MM.1S (cell line): ENCODE measurements around the gene ATG2B.

Experiments used
- DNase-seq: peaks from one replicate; pipeline ENCODE4 v3.0.0-alpha.2; 2015
- H2AFZ ChIP-seq: fragments of 300-600 bp; sonication (generic); 2 replicates; pipeline ENCODE4 v1.6.0; 2016; ENCODE audit warnings: antibody characterized with exemption, low read length
- H3F3A ChIP-seq: fragments of 300-600 bp; sonication (generic); 2 replicates; pipeline ENCODE4 v1.6.1; 2016; ENCODE audit warnings: mild to moderate bottlenecking, antibody characterized with exemption, low read length, moderate library complexity, mixed read lengths; ENCODE audit not compliant: insufficient read depth
- H3K27ac ChIP-seq: fragments of 300-600 bp; sonication (generic); 2 replicates; pipeline ENCODE4 v1.5.1; 2016; ENCODE audit warnings: mild to moderate bottlenecking, low read length
- H3K27me3 ChIP-seq: fragments of 300-600 bp; sonication (generic); replicated peaks from 2 replicates; pipeline ENCODE4 v1.6.0; 2016; ENCODE audit warnings: low read length; ENCODE audit not compliant: insufficient read depth
- H3K36me3 ChIP-seq: fragments of 300-600 bp; sonication (generic); replicated peaks from 2 replicates; pipeline ENCODE4 v1.6.1; 2016; ENCODE audit warnings: mild to moderate bottlenecking, low read length, mixed read lengths; ENCODE audit not compliant: insufficient read depth
- H3K4me1 ChIP-seq: fragments of 300-600 bp; sonication (generic); 2 replicates; pipeline ENCODE4 v1.6.1; 2016; ENCODE audit warnings: low read length, mixed read lengths
- H3K4me2 ChIP-seq: fragments of 300-600 bp; sonication (generic); 2 replicates; pipeline ENCODE4 v1.6.0; 2016; ENCODE audit warnings: low read depth, low read length
- H3K4me3 ChIP-seq: fragments of 300-600 bp; sonication (generic); 2 replicates; pipeline ENCODE4 v1.5.1; 2016; ENCODE audit warnings: low read length, mixed read lengths
- H3K79me2 ChIP-seq: fragments of 300-600 bp; sonication (generic); 2 replicates; pipeline ENCODE4 v1.6.1; 2016; ENCODE audit warnings: mixed run types, low read length, mixed read lengths
- H3K9ac ChIP-seq: fragments of 300-600 bp; sonication (generic); 2 replicates; pipeline ENCODE4 v1.6.1; 2016; ENCODE audit warnings: low read length, mixed read lengths
- H3K9me2 ChIP-seq: fragments of 300-600 bp; sonication (generic); replicated peaks from 2 replicates; pipeline ENCODE4 v1.6.1; 2016; ENCODE audit warnings: mild to moderate bottlenecking, low read length, mixed read lengths; ENCODE audit not compliant: insufficient read depth
- H3K9me3 ChIP-seq: fragments of 300-600 bp; sonication (generic); replicated peaks from 2 replicates; pipeline ENCODE4 v1.6.1; 2016; ENCODE audit warnings: mild to moderate bottlenecking, low read length, mixed read lengths; ENCODE audit not compliant: insufficient read depth
- H4K20me1 ChIP-seq: fragments of 300-600 bp; sonication (generic); 2 replicates; pipeline ENCODE4 v1.6.1; 2016; ENCODE audit warnings: mild to moderate bottlenecking, low read length, moderate library complexity, mixed read lengths; ENCODE audit not compliant: insufficient read depth
- EZH2 ChIP-seq: fragments of 300-600 bp; sonication (generic); optimal IDR thresholded peaks from 2 replicates; pipeline ENCODE3; 2017; ENCODE audit warnings: low read depth, mild to moderate bottlenecking, antibody characterized with exemption, low read length, mixed read lengths
- EZH2phosphoT487 ChIP-seq: fragments of 300-600 bp; sonication (generic); IDR thresholded peaks from 2 replicates; pipeline ENCODE4 v1.6.1; 2018; ENCODE audit warnings: antibody characterized with exemption, low read length
- TF ChIP-seq, protein P1 (sequence below): fragments of 300-600 bp; sonication (generic); IDR thresholded peaks from 2 replicates; pipeline ENCODE4 v1.5.1; 2016; ENCODE audit warnings: antibody characterized with exemption, low read length, mixed read lengths

Gene ATG2B

DNA sequence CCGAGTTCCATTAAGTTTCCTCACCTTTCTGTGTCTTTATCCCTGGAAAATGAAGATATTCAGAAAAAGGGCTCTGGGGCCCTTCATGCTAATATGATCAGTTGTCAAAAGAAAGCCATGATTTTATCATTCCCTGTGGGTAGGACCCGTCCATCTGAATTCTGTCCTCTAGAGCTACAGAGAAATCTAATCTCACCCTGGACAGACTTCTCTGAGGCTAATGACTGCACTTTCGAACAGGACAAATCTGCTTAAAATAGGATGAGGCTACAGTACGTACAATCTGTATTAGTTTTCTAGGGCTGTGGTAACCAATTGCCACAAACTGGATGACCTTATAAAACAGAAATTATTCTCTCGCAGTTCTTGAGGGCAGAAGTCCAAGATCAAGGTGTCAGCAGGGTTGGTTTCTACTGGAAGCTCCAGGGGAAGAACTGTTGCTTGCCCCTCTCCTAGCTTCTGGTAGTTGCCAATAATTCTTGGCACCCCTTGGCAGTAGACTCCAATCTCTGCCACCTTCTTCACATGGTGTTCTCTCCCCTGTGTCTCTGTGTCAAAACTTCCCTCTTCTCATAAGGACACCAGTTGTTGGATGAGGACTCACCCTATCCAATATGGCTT, 30.0 kb upstream of the ATG2B start:
- DNase-seq: no peak
- H3K9ac ChIP-seq: no peak overlapping the region

DNA sequence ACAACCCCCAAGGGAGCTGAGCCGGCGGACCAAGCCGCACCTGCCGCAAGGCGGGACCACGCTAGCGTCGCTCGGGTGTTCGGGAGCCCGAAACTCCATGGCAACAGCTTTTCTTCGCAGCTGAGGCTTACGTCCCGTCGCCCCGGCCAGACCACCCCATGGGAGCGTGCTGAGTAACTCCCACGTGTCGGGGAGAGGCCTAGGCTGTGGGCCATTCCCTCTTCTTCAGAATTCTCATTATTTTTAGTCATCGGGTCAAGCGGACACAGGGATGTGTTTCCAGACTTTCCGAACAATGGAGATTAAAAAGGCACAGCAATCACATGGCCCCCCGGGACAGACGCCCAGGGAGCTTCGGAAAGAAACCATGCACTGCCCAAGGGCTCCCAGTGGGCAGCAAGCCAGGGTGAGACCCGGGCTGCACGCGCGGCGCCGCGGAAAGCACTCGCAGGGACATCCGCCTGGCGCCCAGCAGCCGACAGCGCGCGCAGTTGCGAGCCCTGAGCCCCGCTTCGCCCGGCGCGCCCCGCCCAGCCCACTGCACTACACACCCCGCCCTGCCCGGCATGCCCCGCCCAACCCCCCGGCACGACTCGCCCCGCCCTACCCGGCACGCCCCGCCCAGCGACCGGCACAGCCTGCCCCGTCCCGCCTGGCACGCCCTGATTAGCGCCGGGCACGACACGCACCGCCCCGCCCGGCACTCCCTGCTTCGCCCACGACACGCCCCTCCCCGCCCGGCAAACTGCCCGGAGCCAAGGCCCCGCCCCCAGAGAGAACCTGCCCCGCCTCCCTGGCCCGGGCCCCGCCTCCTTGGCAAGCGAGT, 28.4 kb upstream of the ATG2B start:
- Histone ChIP-seq H3K79me2 (no peaks in the 10 kb centered on the region), H2AFZ (peak overlapping the region; percentile 89), H3K9ac (peak overlapping the region; percentile 64), H3K27ac (no peak overlapping the region), H3K9me2 (no peaks in the 10 kb centered on the region), H3K4me1 (no peaks in the 10 kb centered on the region), H3K4me2 (peak overlapping the region; percentile 84), H4K20me1 (no peaks in the 10 kb centered on the region), H3K4me3 (peak overlapping the region; percentile 84), H3F3A (no peaks in the 10 kb centered on the region), H3K9me3 (no peaks in the 10 kb centered on the region), H3K27me3 (no peaks in the 10 kb centered on the region), H3K36me3 (no peaks in the 10 kb centered on the region)
- DNase-seq: peak; percentile 87
- TF ChIP-seq EZH2phosphoT487 (no peak), EZH2 (no peak)
- TF ChIP-seq, protein P1, sequence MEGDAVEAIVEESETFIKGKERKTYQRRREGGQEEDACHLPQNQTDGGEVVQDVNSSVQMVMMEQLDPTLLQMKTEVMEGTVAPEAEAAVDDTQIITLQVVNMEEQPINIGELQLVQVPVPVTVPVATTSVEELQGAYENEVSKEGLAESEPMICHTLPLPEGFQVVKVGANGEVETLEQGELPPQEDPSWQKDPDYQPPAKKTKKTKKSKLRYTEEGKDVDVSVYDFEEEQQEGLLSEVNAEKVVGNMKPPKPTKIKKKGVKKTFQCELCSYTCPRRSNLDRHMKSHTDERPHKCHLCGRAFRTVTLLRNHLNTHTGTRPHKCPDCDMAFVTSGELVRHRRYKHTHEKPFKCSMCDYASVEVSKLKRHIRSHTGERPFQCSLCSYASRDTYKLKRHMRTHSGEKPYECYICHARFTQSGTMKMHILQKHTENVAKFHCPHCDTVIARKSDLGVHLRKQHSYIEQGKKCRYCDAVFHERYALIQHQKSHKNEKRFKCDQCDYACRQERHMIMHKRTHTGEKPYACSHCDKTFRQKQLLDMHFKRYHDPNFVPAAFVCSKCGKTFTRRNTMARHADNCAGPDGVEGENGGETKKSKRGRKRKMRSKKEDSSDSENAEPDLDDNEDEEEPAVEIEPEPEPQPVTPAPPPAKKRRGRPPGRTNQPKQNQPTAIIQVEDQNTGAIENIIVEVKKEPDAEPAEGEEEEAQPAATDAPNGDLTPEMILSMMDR: no peak

More for the DNA sequence above, 30.0 kb upstream of the ATG2B start:
- Histone ChIP-seq H3K9me2 (no peaks in the 10 kb centered on the region), H3K27ac (no peak overlapping the region), H3F3A (no peaks in the 10 kb centered on the region), H3K4me2 (no peak overlapping the region), H3K79me2 (no peaks in the 10 kb centered on the region), H3K4me1 (no peaks in the 10 kb centered on the region), H4K20me1 (no peaks in the 10 kb centered on the region), H3K9me3 (no peaks in the 10 kb centered on the region), H3K36me3 (no peaks in the 10 kb centered on the region), H2AFZ (no peak overlapping the region), H3K27me3 (no peaks in the 10 kb centered on the region), H3K4me3 (no peak overlapping the region)
- TF ChIP-seq EZH2phosphoT487 (no peak), EZH2 (no peak)
- TF ChIP-seq, protein P1: no peak

DNA sequence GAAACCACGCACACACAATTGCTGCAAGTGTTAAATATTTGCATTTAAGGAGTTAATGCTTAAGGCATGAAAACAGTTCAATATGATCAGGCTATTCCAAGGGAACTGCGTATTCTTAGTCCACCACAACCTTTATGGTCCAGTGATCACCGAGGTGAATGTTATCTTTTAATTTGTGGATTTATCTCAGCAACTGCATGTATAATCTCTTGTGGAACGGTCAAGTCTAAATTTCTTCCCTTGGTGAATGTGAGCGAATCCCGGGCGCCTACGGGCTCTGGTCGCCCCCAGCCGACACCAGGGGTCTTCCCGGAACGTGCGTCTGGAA, 27.8 kb upstream of the ATG2B start:
- no peaks in the 10 kb centered on the region for H3F3A ChIP-seq
- no peaks in the 10 kb centered on the region for H3K9me3 ChIP-seq
- H2AFZ ChIP-seq: peak overlapping the region; percentile 82
- H3K27me3 ChIP-seq: no peaks in the 10 kb centered on the region
- H3K4me1 ChIP-seq: no peaks in the 10 kb centered on the region
- DNase-seq: no peak
- TF ChIP-seq, protein P1: no peak
- no peak for TF ChIP-seq EZH2phosphoT487
- TF ChIP-seq EZH2: no peak
- no peaks in the 10 kb centered on the region for H4K20me1 ChIP-seq
- peak overlapping the region; percentile 64; the same call in 1 of the 2 replicates for H3K9ac ChIP-seq
- H3K36me3 ChIP-seq: no peaks in the 10 kb centered on the region
- H3K79me2 ChIP-seq: no peaks in the 10 kb centered on the region
- H3K27ac ChIP-seq: no peak overlapping the region
- peak overlapping the region; percentile 84 for H3K4me2 ChIP-seq
- H3K4me3 ChIP-seq: peak overlapping the region; percentile 75
- H3K9me2 ChIP-seq: no peaks in the 10 kb centered on the region
